GM12878 (cell line): Measurements from ENCODE around the gene GRM5.

Source experiments
- CHD4 ChIP-seq: fragments of 200-600 bp; sonication (generic); IDR thresholded peaks from 2 replicates; pipeline ENCODE4 v1.6.1; 2016; ENCODE audit warnings: mild to moderate bottlenecking
- GABPA ChIP-seq: IDR thresholded peaks from 2 replicates; pipeline ENCODE4 v1.6.1; 2014; ENCODE audit warnings: antibody characterized with exemption, low read depth, mild to moderate bottlenecking, inconsistent platforms
- NFXL1 ChIP-seq: fragments of 450-650 bp; IDR thresholded peaks from 2 replicates; pipeline ENCODE4 v1.6.1; 2017; ENCODE audit warnings: antibody characterized with exemption, mild to moderate bottlenecking, borderline replicate concordance
- PAX5 ChIP-seq: IDR thresholded peaks from 2 replicates; pipeline ENCODE4 v1.6.1; 2011; ENCODE audit warnings: low read depth, low read length, borderline replicate concordance
- TF ChIP-seq, protein P1 (sequence below): fragments of 150-350 bp; IDR thresholded peaks from 2 replicates; pipeline ENCODE4 v1.6.1; 2016; ENCODE audit warnings: low read depth, low read length
- TF ChIP-seq, protein P2 (sequence below): fragments of 450-650 bp; IDR thresholded peaks from 2 replicates; pipeline ENCODE4 v1.6.1; 2017; ENCODE audit warnings: mild to moderate bottlenecking
- TF ChIP-seq, protein P3 (sequence below), 3 experiments: IDR thresholded peaks in 2 of 3; conservative IDR thresholded peaks in 1 of 3; 2 replicates each; pipeline ENCODE4 v1.5.1; 2011; ENCODE audit warnings: low read depth in 3 of 3, low read length in 3 of 3, mild to moderate bottlenecking in 3 of 3, control low read depth in 2 of 3, moderate library complexity in 2 of 3, inconsistent platforms in 1 of 3, mixed read lengths in 1 of 3; ENCODE audit not compliant: control insufficient read depth in 2 of 3, insufficient read depth in 1 of 3; ENCODE audit errors: extremely low read depth in 1 of 3

DNA sequence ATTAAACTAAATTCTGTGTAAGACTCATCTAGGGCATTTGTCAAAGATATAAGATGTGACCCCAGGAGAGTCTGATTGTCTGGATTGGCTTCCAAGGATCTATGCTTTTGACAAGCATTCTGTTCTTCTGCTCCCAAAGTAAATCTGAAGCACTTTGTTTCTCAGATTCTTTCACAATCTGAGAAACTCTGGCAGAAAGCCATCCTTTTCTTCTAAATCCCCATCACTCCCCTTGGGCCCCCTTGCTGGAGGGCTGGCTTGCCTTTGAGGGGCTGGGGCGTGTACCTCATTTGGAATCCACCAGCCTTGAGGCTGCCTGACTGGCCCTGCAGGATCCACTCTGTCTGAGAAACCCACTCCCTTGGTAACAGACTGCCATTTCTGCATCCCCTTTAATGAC lies 554.8 kb downstream of the GRM5 start:
- TF ChIP-seq NFXL1 (no peak), GABPA (no peak), CHD4 (no peak), PAX5 (no peak)
- TF ChIP-seq, protein P1, sequence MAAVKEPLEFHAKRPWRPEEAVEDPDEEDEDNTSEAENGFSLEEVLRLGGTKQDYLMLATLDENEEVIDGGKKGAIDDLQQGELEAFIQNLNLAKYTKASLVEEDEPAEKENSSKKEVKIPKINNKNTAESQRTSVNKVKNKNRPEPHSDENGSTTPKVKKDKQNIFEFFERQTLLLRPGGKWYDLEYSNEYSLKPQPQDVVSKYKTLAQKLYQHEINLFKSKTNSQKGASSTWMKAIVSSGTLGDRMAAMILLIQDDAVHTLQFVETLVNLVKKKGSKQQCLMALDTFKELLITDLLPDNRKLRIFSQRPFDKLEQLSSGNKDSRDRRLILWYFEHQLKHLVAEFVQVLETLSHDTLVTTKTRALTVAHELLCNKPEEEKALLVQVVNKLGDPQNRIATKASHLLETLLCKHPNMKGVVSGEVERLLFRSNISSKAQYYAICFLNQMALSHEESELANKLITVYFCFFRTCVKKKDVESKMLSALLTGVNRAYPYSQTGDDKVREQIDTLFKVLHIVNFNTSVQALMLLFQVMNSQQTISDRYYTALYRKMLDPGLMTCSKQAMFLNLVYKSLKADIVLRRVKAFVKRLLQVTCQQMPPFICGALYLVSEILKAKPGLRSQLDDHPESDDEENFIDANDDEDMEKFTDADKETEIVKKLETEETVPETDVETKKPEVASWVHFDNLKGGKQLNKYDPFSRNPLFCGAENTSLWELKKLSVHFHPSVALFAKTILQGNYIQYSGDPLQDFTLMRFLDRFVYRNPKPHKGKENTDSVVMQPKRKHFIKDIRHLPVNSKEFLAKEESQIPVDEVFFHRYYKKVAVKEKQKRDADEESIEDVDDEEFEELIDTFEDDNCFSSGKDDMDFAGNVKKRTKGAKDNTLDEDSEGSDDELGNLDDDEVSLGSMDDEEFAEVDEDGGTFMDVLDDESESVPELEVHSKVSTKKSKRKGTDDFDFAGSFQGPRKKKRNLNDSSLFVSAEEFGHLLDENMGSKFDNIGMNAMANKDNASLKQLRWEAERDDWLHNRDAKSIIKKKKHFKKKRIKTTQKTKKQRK, result no peak
- TF ChIP-seq, protein P2, sequence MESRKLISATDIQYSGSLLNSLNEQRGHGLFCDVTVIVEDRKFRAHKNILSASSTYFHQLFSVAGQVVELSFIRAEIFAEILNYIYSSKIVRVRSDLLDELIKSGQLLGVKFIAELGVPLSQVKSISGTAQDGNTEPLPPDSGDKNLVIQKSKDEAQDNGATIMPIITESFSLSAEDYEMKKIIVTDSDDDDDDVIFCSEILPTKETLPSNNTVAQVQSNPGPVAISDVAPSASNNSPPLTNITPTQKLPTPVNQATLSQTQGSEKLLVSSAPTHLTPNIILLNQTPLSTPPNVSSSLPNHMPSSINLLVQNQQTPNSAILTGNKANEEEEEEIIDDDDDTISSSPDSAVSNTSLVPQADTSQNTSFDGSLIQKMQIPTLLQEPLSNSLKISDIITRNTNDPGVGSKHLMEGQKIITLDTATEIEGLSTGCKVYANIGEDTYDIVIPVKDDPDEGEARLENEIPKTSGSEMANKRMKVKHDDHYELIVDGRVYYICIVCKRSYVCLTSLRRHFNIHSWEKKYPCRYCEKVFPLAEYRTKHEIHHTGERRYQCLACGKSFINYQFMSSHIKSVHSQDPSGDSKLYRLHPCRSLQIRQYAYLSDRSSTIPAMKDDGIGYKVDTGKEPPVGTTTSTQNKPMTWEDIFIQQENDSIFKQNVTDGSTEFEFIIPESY, result no peak
- TF ChIP-seq, protein P3, sequence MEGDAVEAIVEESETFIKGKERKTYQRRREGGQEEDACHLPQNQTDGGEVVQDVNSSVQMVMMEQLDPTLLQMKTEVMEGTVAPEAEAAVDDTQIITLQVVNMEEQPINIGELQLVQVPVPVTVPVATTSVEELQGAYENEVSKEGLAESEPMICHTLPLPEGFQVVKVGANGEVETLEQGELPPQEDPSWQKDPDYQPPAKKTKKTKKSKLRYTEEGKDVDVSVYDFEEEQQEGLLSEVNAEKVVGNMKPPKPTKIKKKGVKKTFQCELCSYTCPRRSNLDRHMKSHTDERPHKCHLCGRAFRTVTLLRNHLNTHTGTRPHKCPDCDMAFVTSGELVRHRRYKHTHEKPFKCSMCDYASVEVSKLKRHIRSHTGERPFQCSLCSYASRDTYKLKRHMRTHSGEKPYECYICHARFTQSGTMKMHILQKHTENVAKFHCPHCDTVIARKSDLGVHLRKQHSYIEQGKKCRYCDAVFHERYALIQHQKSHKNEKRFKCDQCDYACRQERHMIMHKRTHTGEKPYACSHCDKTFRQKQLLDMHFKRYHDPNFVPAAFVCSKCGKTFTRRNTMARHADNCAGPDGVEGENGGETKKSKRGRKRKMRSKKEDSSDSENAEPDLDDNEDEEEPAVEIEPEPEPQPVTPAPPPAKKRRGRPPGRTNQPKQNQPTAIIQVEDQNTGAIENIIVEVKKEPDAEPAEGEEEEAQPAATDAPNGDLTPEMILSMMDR (IDR thresholded peaks at IDR 0.05 in 2 of 3, conservative IDR thresholded peaks at IDR 0.05 in 1 of 3; ENCODE audit: control insufficient read depth in 2 of 3, extremely low read depth in 1 of 3, insufficient read depth in 1 of 3, low read depth in 3 of 3, low read length in 3 of 3), result no peak
